GM18867 (cell line): Measurements from ENCODE around the gene THRB.

Source experiments
- ATAC-seq: cut with Tn5 transposase; IDR thresholded peaks from one replicate; pipeline ENCODE4 v1.9.1; 2021; ENCODE audit warnings: mild to moderate bottlenecking, moderate library complexity; ENCODE audit not compliant: unreplicated experiment

The THRB gene

DNA sequence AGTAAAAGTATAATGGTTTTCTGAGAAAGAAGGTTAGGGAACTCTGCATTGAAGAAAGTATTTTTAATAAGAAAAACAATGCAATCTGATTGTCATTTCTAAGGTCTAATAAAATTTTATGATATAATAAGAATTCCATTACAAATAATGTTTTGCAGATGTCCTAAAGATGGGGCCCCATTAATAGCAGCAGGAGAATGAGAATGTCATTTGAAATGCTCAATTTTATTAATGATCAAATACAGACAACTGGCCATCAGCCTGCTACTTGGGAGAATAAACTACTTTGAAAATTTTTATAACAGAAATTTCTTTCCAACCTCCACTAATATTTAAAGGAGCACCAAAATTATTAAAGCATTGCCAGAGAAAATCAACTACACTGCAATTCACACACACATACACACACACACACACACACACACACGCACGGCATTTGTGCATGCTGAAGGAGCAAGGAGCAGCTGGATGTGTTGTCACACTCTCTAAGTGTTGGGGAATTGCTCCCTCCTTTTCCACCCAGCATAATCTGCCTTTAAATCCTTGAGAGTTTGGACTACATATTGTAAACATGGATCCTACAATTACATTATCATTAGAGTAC lies 109.5 kb downstream of the THRB start:
- ATAC-seq = no peak

DNA sequence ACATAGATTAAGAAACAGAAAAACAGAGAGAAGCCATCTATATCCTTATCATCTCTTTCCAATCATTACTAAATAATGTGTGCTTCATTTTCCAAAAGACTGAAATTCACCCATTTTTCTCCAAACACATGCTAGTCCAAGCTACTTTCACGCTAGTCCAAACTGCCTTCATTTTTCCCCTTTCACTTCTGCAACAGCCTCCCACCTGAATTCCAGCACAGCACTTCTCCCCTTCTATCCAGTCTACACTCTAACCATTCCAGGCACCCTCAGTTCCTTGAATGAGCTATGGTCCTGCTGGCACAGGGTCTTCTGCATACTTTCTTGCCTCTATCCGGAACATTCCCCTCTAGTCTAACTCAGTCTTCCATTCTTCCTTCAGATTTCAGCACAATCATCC lies 112.0 kb downstream of the THRB start:
- no peak for ATAC-seq

DNA sequence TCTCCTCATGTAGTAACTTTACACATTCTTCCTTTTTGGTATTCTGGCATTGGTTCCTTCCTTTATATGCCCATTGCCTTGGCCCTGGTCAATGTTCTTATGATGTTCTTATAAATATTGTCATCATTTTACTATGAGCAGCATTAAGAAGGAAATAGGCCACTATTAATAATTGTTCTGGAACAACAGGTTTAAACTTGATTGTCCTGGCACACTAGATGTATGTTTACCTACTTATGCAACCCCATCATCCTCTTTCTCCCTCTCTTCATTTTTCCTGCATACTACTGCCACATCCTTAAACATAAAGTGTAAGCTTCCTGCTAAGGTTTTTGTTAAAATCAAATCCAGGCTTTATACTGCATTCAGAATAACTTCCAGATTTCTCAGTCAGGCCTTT lies 114.7 kb downstream of the THRB start:
- ATAC-seq = no peak

DNA sequence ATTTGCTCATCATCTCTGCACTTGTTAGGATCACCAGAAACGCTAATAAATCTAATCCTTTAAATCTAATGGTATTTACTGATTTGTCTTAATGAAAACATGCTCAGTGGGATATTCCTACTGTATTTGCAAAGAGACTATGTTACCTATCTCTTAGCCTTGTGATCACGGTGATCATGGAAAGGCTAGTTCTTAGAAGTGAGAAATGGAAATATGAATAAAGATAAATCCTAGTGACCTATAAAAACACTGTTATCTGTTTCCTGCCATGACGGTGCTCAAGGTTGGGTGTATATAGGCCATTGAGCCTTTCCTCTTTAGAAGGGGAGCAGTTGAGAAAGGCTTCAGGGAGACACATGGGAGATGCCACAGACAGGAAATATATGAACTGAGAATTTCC lies 116.3 kb downstream of the THRB start:
- ATAC-seq = no peak

DNA sequence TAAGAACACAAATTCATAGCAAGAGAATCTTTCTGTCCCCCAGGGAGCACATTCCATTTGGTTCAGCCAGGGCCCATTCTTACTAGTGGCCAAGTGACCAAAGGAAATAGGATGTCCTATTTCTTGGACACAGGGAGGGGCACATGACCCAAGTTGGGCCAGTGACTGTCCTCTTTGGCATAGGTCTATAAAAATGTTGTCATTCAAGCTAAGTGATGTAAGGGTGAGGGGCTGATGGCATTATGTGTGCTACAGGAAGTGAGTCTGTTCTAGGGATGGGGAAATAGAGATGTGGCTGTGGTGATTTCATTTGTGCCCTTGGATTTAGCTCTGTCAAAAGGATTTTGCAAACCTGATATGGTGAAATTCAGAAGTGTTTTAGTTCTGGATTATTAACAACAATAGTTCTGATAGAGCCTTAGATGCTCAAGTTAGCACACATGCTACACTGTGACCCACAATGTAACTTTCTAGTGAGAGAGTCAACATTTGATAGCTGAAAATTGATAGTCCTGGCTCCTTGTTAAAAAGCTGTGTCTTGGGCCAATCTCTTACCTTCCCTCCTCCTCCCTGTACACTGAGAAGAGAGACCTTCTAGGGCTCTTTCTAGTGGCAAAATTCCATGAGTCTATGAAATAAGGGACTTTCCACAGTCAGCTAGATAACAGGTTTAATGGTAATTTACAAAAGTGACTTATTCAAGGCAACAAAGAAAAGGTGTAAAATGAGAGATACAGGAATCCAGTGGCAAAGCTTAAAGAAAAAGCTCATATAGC lies 117.2 kb downstream of the THRB start:
- ATAC-seq = no peak

DNA sequence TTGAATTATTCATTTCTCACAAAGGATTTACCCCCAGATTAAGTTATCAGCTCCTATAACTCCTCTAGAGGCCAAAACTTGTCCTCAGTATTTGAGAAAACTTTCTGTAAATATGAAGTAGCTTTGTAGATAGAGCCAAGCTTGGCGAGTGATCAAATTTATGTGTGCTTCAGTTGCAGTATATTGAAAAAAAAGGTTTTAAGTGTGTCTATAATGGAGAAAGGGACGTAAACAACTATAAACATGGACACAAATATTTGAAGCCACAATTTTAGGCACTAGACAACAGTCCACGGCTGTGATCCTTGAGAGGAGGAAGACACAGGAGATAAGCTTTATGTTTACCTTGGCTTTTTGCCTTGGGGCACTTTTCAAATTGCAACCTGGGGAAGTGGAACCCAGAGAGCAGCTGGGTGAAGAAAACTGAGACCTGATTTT lies 118.7 kb downstream of the THRB start:
- no peak for ATAC-seq

DNA sequence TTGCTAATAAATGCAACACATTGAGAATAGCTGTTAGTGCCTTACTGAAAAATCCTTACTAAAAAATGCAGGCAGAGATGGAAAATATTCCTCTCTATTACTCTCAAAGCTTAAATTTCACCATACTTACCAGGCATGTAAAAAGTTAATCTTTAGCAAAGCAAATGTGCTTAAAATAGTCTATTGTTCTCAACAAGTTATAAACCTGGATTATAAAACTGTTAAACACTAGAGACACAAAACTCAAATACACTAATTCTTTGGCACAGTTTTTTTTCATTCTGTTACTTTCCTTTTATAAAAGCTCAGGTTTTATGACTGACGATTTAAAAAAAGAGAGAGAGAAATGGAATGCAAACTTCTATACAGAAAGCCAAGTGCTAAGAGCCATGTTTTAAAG lies 119.8 kb downstream of the THRB start:
- ATAC-seq = no peak

DNA sequence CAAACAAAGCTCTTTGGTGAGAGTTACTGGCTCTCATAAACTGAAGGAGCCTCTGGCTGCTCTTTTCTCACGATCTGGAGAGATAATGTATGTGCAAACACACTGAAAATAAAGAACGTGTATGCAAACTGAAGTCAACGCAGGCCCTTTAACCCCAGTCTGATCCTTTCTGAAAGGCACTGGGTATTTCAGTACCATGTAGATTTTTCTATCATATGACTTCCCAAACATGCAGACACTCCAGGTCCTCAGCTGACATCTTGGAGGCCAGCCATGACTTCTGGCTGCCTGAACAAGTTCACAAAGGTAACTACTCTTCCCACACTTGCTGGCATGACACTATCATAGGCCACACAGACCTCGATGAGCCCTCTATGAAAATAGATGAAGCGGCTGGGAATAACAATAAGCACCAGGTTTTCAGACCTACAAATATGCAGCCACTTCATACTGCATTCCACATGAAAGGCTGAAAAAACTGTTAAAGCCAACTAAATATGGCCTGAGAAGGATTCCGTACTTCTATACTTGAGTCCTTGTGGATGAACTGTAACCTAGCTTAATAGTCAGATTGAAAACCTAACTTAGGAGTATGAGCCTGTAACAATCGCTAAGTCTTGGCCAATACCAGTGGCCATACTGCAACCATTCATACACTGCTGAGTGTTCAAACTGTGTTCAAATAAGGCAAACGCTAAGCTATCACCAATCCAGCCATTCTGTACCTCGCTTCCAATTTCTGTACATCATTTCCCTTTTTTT lies 121.3 kb downstream of the THRB start:
- no peak for ATAC-seq

DNA sequence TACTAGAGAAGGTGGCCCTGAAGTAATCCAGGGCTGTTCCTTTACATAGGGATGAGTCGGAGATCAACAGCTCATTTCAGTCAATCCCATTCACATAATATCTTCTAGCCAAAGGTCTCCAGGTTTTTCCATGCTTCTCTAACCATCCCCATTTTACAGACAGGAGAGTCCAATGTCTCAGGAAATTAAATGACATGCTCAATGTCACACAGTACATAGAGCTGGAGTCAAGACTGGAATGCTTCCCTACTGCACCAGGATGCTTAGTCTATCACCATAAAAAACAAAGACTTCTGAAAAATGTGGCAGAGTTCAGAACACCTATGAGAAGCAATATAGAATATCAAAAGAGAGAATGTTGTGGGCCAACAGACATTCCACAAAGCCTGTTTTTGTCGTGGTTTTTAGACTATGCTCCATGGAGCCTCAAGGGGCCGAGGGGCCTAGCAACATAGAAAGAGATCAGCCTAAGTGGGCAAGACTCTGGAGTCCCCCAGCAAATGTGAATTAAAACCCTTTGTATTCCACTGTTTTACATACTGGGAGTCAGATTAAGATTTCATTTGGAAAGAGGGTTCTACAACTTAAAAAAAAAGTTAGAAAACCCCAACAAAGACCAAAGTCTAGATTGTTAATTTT lies 122.0 kb downstream of the THRB start:
- no peak for ATAC-seq

DNA sequence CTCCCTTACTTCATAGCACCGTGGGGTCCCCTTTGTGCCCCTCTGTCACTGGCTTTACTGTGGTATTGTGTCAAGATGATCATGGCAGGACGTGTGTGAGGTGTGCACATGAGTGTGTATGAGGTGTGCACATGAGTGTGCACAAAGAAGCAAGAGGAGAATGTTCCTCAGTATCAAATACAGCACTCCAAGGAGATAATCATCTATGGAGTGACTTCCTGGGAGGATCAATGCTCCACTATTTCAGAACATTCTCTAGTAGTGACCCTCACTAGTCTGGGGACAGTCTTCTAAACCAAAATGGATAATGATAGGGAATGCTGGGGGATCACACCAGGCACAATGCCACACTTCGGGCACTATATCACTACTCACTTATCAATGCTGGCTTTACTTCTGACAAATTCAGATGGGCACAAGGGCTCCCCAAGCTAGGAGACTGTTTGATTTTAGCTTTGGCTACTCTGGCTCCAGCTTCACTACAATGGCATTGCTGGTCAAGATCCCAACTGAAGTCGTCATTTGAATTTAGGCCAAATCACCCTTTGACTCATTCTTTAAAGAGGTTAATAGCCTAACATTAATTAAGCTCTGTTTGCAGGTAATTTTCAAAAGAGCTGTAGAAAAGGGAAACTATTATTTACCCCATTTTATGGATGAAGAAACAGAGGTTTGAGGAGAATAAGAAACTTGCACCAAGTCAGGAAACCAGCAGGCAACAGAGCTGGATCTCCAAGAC lies 124.1 kb downstream of the THRB start:
- ATAC-seq = no peak

DNA sequence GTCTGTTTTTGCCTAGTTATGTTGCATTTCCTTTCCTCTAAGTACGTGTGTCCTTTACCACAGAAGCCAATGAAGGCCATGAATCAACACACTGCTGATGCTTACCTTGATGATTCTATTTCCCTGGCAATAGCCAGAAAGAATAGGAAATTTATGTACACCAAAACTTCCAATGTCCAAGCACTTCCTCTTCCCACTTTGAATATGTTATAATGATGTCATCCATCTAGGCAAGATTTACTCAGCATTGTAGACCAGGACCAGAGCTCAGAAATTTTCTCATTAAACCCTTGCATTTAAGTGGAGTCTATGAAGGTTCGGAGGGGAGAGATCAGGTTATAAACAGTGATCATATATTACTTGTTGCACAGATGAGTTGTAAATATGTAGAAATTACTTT lies 126.0 kb downstream of the THRB start:
- ATAC-seq = no peak

DNA sequence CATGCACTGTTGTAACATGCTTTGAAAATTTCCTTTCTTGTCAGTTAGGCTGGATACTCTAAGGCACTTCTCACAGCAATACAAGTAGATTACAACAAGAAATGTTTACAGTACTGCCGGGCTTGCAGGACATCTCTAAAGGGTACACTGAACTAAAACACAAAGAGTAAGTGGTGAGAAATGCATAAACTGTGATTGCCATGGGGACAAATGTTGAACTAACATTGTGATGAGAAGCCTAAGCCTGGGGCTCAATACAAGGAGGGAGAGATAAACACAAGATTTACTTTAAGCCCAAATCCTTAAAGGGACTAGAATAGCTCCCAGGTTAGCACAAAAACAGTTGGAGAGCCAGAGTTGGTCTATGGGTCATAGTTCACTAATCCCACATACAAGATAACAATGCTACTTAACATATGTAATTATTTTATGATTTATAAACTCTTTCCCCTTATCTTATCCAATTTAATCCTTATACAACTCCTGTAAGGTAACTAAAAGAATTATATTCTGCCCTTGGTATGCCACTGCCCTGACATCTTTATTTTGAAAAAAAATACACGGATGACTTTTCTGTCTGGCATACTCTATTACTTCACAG lies 126.9 kb downstream of the THRB start:
- ATAC-seq = no peak

DNA sequence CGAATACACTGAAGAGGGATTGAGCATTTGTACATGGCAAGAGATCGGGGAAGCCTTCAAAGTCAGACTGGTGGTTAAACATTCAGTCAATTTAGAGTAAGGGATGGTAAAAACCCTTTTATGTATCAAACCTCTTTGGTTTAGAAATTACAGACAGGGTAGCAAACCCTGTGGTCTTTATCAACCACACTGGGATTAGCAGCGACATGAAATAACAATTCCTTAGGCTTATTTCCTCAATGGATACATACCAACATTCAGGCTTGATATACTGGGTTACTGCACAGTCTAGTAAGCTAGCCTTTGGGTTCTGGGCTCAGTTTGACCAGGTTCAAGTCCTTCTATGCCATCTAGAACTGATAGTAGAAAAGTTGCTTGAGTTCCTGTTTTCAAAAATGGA lies 127.4 kb downstream of the THRB start:
- ATAC-seq = no peak

DNA sequence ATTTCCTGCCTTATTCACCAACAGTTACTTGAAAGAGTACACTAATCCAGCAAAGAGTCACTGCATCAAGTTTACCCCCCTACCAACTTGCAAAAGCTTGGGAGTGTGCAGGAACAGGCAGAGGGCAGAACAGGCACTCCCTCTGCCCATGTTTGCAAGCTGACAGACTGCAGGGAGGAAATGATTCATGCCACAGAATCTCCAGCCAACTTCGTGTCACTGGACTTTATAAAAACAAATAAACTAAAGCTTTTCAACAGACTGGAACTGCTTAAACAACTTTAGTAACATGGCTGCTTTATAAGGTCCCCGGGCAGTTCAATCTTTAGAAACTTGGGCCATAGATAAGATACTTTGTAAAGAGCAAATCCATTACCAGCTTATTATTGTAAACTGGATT lies 129.5 kb downstream of the THRB start:
- ATAC-seq = no peak

DNA sequence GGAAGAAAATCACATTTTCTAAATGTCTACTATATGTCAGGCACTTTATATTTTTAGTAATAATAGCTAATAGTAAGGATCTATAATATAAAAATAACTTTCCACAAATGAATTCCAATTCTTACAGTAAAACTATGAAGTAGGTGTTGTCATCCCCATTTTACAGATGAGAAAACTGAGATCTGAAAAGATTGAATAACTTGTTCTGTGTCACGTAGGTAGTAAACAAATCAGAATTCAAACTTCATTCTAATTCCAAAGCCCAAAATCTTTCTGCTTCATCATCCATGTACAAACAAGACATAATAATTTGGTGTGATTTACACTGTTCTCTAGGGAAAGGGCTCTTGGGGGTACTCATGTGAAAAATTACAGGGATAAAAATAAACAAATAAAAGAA lies 130.3 kb downstream of the THRB start:
- no peak for ATAC-seq

DNA sequence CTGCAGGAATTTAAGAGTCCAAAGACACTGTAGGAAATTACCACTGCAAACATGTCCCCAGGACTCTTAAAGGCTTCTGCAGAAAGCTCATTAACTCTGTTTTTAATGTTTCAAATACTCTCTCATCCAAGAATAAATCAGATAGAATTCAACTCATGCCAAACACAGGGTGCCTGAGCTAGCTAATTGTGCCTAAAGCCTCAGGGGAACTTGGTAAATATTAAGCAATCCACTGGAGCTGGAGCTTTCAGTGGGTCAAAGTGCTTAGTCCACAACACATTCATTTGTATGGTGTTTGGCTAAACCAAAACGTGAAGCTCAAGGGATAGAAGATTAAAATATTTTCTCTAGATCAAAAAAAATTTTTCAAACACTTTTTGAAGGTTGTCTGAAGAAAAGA lies 131.4 kb downstream of the THRB start:
- ATAC-seq = no peak

DNA sequence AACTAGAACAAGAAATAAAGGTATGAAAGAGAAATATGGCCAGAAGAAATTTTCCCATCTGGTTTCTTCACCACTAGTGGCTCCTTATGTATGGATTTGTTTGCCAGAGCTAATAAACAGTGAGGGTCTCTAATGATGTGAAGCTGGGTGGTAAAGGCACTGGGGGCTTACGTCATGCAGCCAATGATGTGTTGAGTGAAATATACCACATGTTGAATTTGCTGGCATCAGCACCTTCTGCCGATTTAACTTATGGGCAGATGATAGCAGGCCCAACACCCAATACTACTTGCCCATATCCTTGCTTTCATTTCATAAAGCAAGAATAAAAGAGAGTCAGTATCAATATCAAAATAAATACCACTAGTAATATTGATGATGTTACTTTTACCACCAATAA lies 133.0 kb downstream of the THRB start:
- no peak for ATAC-seq

DNA sequence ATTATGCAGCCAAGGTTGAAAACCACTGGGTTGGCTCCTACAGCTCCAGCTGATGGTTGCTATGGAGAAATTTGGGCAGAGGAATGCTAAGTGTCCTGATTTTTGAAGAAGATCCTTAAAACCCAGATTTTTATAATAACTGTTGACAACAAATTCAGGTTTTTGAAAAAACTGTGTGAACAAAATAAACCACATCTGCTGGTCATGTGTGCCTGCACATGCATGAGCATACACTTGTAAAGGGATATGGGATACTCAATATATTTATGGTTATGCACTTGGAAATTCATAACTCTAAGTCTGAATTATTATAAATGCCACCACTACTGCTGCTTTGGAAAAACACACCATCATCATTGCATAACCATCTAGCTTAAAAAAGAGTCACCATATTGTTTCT lies 133.7 kb downstream of the THRB start:
- no peak for ATAC-seq

DNA sequence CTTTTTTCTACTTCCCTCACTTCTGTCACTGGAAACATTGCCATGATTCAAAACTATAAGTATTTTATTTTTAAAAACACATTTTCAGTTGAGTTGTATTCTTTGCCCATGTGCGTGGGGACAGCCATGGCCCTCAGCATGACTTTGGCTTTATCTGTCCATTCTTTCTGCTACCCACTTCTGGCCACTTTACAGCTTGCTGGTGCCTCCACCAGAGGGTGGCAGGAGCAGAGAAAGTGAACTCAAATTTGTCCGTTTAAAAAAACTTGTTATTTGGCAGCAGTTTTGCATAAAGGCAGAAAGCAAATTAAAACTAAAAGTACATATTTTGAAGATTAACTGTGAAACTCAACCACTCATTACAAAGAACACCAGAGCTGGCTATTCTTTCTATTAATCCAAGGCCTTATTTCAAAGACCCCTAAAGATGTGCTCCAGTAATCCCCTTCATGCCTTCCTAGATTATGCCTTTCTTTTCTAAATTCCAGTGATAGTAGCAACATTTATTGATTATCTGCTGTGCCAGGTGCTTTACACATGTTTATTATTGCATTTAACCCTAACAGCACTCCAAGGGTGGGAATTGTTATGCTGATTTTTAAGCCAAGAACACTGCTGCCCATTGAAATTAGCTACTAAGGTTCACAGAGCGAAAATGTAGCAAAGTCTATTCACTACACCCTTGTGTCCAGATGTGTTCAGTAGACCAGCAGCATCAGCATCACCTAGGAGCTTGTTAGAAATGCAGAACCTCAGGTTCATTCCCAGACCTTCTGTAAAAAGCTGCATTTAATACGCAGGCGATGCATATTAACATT lies 134.8 kb downstream of the THRB start:
- ATAC-seq = no peak

DNA sequence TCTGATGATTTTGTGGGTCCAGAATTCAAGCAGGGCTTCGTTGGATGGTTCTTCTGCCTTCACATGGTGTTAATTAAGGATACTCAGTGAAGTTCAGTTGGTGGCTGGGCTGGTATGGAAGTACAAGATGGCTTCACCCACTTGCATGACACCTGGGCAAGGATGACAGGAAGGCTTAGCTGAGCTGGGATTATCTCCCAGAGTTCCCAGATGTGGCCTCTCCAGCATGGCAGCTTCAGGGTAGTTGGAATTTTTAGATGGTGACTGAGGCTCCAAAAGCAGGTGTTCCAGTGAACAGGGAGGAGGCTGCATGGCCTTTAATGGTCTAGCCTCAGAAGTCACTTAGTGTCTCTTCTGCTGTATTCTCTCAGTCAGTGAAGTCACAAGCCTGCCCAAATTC lies 135.5 kb downstream of the THRB start:
- no peak for ATAC-seq
